Measurements from ENCODE around the gene RREB1.

The RREB1 gene

DNA sequence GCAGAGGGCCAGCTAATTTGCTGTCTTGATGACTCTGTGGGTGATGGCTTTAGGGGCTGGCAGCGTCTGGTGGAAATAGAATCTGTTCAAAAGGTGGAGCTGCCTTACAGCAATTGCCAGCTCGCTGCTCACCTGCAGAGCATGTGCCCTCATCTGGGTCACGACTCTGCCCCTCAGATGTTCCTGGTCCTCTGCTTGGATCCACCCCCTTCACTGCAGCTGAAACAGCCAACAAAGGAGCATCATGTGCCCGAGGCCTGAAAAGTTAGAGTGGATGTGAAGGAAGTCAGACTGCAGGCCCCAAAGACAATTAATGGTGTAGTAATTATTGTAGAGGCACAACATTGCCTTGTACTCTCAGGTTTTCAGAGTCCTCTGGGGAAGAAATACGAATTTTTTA is 19.9 kb downstream of the RREB1 start:
- DNase-seq: no peak

DNA sequence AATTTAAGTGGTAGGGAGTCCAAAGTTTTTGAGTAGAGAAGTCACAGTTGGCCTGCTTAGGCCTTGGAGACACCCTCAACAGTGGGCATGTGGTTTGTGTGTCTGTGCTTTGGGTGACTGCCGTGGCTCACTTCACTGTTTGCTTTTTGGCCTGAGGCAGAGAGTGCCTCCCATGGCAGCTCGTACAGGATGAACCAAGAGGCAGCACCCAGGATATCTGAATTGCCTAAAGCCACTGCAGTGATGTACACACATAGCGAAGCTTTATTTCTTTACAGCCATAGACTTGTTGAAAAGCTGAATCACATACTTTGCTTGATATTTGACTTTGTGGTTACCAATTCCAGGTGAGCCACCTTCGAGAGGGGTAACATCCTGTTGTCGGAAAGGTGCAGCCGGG is 21.6 kb downstream of the RREB1 start:
- no peak for DNase-seq

DNA sequence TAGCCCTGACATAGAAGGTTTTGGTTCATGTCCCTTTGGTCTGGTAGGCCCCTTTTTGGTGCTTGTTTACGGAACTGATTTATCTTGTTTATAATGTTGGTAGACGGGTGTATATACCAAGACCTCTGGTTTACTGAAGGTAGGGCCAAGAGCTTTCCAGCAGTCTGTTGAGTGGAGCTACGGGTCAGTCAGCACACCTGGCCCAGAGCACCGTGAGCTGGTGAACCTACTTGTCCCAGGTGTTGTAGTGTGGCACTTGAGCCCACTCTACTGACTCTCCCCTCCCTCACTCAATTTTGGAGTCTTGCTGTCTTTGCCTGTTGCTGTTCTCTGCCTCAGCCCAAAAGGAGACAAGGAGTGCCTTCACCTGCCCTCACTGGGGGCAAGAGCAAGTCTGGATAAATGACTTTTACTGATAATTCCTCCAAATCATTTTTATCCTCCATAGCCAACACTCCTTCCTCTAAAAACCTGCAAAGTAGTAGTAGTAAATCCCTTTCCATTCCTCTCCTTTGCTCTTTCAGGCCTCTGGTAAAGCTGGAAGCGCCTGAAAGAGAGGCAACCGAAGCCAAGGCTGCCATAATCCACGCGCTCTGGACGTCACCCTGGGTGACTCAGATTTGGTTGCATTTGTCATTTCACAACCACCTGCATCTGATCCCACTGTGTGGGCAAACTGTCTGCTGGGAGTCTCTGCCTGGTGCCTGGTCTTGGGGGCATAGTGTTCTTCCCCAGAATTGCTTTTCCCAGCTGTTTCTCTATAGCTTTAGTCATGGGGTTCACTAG is 22.2 kb downstream of the RREB1 start:
- DNase-seq: no peak

DNA sequence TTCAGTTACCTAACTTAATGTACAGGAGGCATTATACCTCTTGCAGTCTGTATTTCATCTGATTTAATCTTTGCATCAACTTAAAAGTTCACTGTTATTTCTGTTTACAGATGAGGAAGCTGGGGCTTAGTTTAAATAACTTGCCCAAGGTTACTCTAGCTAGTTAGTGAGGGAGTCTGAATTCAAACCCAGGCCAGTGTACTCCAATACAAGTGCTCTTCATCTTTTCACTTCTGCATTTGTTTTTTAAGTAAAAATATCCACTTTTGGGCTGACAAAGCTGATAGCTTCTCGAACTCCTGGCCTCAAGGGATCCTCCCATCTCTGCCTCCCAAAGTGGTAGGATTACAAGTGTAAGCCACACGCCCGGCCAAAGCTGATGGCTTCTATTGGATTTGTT is 23.6 kb downstream of the RREB1 start:
- DNase-seq: no peak

DNA sequence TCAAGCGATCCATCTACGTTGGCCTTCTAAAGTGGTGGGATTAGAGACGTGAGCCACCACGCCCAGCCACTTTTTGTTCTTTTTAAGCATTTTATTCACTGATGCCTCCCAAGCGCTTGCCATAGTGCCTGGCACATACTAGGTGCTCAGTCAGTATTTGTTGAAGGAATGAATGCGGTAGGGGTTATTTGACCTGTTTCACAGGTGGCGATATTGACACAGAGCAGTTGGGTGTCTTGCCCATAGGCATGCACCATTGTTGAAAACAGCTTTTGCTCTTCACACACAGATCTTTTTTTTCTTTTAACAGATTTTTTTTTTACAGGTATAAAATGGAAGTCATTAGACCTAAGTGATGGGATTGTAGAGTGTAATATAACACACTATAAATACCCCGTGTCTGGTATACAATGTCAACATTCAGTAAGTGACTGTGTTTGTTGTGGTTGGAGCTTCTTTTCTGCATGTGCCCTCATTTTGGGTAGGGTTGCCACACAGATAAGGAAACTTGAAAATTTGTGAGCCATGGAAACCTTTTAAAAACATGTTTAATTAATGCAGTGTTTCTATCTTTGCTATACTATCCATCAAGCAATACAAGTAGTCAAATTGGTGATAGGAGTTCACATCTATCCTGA is 24.8 kb downstream of the RREB1 start:
- no peak for DNase-seq

DNA sequence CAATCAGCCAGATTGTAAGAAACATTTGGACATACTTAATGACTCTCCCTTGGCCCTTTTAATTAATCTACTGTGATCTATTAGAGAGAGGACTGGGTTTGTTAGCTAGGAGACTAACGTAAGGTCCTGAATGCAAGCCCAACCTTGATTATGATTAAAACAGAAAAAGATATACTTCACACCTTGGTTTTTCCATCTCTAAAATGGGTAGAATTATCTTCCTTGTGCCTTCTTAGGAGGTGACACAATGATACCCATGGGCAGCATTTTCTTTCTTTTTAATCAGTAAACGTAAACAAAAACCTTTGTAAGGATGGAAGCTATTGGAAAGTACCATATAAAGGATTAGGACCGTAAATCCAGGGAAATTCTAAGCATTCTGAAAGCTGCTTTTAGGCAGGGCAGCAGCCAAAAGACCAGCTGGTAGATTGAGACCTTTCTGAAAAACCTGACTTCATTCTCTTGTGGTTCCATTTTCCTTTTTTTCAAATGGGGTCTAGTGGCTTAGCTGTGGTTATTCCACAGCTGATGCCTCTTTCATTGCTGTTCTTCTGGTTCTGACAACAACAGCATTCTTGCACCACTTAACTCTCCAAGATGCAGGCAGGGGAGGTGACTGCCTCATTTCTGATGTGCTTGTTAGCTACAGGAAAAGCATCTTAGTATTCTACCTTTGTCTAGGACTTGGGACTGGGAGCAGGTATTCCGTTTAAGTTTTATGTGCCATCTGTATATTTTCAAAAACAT is 27.4 kb downstream of the RREB1 start:
- no peak for DNase-seq

DNA sequence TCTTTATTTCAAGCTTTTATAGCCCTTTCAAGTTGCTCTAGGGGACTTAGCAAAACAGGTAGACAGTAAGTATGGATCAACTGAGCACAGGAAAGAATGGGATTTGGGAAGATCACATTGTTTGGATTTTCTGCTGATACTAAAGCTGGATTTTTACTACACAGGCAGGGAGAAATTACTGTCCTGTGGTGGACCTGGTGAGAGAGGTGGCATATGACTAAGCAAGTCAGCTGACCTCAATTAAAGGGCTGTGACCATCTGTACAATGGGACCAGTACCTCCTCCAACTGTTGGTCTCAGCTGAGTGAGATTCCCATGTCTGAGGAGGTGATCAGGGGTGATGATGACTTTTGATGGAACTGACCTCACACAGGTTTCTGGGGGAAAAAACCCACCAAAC is 28.0 kb downstream of the RREB1 start:
- DNase-seq: no peak

DNA sequence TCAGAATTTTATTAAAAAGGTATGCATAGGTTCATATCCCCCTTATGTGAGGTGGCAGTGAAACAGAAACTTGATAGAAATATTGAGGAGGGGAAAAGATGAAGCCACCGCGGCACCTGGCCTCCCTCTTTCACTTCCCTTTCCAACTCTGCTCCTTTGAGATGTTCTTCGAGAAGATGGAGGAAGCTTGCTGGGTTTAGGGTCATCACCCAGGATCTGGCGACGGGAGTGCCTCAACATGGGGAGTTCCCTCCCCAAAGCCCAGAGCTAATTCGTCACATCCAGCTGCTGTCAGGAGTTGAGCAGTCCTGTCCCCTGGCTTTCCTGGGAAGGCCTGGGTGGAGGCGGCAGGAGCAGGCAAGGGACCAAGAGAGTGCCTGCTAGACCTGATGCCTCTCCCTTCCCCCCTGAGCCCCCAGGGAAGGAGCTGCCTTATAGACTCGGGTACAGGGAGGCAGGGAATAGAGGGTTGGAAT is 29.1 kb downstream of the RREB1 start:
- DNase-seq: no peak

DNA sequence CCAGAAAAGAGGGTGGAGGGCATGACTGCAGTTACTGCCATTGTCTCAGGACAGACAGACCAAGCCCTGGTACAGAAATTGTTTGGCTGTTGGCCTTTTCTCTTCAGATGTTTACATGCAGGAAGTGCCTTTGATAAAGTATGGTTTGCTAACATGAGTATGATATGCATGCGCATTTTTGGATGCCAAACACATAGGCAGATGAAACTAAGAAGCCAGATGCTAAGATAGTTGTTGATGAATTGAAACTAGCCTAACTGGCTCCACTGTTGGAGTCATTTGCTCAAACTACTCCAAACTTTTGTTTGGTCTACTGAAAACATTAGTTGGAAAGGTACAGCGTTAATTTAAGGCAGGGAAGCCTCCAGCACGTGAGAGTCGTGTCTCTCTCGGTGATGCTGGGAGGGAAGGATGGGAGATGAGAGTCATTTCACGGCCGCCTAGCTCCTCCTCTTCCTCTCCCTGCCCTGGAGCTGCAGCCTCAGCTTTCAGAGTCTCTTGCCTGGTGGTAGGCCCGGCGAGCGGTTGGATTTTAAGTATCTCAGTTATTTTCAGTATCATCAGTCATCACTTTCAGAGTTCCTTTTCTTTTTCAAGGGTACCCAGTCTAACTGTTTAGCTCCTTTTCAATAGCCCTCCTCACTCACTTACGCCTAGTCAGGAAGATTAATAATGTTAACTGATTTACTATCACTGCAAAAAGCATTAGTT is 29.7 kb downstream of the RREB1 start:
- DNase-seq: no peak

DNA sequence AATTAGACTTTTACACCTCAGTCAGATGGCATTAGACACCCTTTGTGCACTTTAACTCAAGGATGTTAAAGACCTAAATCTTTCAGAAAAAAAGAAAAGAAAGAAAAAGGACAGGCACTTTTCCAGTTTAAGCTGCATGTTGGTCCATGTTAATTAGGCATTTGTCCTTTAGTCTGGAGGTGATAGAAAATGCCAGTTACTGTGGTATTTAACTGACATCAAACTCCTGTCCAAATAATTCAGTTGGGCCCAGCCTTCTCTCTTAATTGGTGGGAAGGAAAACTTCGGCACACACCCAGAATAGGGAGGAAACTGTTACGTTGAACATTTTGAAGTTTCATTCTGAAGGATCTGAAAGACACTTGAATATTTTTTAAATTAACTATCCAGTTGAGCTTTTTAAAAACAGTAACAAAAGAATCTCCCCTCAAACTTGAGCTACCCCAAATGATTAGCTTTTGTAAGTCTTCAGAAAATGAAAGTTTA is 30.3 kb downstream of the RREB1 start:
- DNase-seq: no peak

DNA sequence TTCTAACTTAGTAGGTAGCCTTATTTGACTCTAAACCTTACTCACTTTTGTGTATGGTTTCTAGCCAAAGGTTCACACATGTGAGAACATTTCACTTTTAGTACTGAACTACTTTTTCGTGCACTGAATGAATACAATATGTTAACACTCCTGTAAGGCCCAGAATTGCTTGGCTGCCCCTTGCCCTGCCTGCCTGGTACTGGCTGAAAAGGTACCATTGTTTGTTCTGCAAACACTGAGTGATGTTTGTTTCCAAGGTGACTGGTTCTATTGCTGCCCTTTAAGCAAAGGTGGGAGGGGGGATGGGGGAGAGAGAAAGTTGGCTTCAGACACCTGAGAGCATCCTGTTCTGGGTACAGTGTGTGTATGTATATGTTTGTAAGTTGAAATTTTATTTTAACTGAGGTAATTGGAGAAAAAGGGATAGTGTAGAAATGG is 31.2 kb downstream of the RREB1 start:
- DNase-seq: no peak

DNA sequence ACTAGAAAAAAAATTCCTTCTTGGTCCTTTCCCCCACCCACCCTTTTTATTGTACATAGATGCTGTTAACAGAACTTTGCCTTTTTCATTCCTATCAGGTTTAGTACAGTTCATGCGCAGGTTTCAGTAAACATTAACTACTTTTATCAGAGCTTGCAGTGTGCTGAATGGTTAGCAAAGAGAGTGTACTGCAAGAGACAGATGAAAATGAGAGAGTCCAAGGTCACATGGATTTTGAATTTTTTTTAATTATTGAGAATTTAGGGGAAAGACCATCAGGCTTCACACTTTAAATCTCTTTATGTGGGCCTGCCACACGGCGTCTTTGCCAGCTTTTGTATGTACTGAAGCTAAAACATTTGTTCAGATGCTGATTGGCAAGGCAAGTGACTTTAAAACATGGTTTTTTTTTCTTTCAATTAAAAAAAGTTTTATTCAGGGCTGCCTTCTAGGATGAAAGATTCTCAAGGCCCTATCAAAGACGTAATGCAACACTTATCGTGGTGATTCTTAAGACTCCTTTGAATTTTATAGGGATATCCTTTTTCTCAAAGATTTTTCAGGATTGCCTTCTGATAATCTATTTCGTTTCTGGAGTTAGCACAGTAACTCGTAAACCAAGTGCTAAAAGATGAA is 32.2 kb downstream of the RREB1 start:
- no peak for DNase-seq

DNA sequence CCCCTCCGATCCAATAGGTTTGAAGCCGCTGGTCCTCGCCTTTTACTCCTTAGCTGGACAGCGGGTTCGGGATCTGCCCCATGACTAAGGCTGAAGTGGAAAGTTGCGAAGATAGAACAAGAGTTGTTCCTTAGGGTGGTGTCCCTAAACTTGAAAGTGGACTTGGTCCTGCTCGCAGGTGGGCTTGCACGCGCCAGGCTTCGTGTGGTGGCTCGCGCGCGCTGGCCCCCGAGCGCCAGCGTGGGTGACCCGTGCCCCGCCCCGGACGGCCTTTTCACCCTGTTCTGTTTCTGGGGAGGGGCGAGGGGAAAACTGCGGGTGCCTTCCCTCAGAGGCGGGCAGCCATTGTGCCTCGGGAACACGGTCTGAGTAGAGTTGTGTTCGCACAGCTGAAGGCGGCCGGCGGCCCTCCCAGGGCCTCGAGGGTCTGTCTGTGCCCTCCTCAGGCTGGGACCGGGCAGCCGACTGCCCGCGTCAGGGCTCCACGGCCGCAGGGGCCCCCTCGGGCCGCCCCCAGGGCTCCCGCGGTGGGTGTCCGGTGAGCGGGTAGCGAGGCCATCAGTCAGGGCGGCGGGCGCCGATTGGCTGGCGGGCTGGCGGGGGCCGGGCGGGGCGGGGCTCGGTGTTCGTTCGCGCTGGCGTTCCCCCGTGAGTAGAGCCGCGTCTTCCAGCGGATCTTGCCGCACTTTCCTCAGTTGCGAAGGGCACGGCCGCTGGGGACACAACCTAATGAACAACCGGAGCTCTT is 33.0 kb downstream of the RREB1 start:
- peak; percentile 82 for DNase-seq

DNA sequence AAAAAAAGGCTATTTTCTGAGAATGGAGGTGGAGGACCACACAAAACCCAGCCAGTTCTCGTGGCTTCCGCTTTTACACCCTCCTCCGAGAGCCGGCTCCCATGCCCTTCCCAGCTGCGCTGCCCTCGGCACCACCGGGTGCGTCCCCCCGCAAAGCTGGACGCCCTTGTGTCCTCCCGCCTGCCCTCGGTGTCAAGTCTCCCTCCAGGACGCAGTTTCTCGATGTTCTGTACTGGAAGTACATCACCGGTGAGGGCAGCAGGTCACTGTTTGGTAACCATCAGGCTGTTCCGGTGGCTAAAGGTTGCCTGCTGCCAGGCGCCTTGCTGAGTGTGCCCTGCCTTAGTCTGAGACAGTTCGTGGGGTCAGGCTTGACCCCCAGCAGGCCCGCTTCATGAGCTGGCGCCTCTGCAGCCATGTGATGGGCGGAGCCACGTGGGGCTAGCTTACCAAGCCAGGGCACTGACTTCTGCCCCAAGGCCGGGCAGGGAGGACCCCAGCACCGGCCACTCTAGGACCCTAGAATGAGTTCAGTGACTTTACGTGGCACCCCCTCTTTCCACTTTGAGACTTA is 34.6 kb downstream of the RREB1 start:
- no peak for DNase-seq

DNA sequence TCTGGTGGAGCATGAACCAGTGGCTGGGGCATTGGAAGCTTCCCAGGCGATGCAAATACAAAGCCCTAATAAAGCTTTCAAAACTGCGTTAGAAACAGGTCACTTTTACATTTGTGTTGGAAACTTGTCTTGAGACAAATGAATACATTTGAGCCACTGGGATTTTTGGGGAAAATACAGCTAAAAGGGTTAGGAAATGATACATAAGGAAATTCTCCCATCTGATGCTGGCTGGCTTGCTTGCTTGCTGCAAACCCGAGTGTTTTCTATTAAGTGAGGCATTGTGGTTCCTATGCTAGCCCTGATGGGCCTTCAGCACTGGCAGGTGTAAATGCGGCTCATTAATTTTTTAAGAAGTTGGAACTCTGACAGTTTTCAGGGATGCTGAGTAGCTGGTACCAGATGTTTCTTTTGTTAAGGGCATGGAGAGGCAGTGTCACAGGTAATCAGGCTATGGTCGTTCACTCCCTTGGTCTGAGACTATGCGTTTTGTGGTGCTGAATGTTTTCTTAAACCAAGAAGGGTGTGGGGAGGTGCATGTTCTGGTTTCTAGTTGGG is 35.2 kb downstream of the RREB1 start:
- DNase-seq: peak; percentile 95

DNA sequence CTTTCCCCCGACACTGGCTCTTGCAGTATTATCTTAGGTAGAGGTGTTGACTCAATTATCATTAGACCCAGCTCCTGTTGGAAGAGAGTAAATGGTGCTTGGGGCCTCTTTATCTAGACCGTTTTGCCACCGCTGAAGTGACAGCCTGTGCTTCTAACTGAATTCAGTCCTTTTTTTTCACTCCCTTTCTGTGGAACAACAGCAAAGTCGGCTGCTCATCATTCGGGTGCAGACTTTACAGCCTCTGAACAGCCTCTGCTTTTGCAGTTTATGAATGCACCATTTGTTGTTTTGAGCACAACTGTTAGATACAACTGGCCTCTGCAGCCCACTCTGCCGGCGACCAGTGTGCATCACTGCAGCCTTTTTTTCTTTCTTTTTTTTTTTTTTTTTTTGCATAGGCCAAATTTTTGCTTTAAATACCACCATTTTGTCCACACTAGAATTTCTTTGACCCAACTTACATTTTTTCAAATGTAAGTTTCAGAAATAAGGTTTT is 35.8 kb downstream of the RREB1 start:
- peak; percentile 95 for DNase-seq

DNA sequence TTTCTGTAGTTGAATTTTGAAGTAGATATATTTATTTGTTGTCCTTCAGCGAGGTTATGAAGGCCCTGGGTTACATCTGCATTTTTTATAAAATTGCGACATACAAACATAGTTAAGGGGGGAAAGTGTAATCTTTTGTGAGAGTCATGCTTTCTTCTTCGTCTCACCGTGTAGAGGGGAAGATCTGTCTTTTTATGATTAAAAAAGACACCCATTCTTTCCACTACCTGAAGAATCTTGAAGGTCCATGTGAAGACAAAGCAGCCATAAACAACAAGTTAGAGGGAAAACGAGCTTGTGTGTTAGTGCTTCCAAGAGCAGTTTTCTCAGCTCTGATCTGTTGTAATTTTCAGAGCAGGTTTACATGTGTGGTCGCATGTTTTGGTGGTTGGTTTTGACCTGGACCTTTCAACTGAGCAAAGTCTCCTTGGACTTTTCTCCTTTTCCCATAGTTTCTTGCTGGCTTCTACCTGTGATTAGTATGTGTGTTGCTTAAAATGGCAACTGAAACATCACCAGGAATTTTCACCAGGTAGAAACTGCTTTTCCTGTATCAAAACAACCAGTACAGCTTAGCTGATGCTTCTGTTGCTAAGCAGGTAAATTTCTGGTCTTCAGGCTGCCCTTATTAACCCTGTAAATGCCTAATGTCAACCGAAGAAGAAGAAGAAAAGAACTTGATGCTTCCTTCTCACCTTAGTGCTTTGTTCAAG is 37.3 kb downstream of the RREB1 start:
- no peak for DNase-seq

DNA sequence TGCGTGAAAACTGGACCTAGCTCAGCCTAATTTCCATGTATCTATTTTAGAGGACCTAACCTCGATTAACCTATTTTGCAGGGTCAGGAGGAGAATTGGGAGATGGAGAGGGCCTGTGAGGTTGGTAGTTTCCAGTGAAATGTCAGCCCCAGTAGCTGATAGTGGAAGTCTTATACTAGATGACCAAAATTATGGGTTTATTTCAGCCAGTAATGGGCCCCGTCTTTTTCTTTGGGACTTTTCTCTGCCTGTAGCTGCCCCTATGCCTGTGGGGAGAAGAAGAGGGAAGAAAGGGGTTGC is 37.8 kb downstream of the RREB1 start:
- DNase-seq: no peak

DNA sequence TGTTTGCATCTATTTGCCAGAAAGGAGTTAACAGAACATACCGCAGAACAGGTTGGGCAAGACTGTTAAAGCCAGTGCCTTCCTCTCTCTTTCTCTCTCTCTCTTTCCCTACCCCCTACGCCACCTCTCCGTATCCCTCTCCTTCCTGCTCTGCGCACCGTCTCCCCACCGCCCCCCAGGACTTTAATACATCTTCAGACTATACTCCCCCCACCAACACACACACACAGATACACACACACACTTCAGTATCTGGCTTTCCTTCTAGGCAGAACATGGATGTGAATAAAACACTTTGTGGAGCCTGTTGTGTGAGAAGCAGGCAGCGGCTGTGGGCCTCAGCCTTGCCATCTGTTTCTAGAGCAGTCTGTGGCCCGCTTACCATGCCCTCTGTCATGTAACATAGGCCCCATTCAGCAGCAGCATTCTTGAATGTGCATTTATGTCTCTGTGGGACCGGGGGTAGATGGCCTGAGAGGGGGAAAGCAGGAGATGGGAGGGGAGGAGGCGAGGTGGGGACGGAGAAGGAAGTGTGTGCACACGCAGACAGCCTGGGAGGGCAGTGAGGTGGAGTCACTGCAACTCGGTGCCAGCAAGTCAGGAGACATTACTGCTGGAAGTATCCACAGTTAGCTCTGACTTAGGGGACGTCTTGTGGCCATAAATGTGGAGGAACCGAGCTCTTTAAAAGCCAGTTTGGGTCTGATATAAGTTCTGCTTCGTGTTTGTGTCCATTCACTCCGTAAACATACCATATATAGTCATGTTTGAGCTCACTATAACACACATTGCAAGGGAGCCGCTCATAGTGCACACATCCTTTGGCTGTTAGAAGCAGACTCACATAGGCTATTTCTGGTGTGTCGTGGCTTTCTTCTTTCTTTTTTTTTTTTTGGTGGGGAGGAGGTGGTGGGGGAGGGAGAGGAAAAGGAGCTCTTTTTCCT is 38.4 kb downstream of the RREB1 start:
- DNase-seq: peak; percentile 31

Data from NCI-H1694 treated with DMSO at 0.1 percent for 48 hours (cell line).